HG02885 (cell line): ENCODE results near the gene RNF13.
A peak's percentile ranks its signal among the peaks of the same experiment; 100 is the strongest.

Experiments
- ATAC-seq: cut with Tn5 transposase; IDR thresholded peaks from one replicate; pipeline ENCODE4 v1.9.1; 2021; ENCODE audit warnings: mild to moderate bottlenecking; ENCODE audit not compliant: unreplicated experiment, poor library complexity

Gene RNF13, protein sequence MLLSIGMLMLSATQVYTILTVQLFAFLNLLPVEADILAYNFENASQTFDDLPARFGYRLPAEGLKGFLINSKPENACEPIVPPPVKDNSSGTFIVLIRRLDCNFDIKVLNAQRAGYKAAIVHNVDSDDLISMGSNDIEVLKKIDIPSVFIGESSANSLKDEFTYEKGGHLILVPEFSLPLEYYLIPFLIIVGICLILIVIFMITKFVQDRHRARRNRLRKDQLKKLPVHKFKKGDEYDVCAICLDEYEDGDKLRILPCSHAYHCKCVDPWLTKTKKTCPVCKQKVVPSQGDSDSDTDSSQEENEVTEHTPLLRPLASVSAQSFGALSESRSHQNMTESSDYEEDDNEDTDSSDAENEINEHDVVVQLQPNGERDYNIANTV

GRCh38 chr3:149812606-149813366 lies at the start of gene RNF13:
Gene RNF13, plus strand, starts transcription at chr3:149813215. Its CDS starts 32,812 bp downstream, at chr3:149846027.
- peak; percentile 92 for ATAC-seq

GRCh38 chr3:149763565-149764195 lies 49.3 kb upstream of the RNF13 start:
- ATAC-seq = no peak

DNA sequence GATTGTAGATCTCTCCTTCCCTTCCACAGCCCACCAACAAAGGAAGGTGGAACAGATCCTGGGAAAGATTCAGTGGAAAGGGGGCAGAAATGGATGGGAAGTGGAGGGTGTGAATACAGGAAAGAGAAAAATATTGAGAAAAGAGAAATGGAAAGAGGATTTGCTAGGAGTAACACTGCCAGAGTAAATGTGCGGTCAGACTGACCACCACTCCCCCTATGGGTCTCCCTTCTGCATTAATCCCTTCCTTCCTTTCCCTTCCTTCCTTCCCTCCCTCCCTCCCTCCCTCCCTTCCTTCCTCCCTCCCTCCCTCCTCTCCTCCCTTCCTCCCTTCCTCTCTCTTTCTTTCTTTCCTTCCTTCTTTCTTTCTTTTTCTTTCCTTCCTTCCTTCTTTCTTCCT lies 48.7 kb upstream of the RNF13 start:
- ATAC-seq = no peak

DNA sequence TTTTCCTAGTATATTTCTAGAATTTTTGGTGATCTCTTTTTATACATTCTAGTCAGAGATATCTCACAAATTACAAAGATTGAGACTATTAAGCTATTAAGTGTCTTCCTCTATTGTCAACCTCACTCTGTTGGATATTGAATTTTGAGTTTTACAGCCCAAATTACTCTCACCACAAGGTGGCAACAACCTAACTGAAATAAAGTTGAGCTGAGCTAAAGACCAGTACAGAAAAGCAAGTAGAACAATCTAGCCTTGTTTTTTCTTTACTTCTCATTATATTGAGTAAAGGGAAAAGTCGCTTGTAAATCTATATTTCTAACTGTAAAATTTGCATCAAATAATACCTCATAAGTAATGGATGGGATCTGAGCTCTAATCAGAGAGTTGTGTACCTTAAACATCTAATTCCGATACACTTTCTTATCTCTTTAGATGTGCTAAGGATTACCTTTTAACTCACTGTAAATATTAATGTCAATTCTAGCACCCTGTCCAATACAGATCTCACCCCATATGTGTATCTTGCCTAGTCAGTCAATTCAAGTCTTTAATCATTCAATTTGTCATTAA lies 47.2 kb upstream of the RNF13 start:
- no peak for ATAC-seq

- no peak for ATAC-seq
Observed at GRCh38 chr3:149767720-149768119, 45.3 kb upstream of the RNF13 start.

DNA sequence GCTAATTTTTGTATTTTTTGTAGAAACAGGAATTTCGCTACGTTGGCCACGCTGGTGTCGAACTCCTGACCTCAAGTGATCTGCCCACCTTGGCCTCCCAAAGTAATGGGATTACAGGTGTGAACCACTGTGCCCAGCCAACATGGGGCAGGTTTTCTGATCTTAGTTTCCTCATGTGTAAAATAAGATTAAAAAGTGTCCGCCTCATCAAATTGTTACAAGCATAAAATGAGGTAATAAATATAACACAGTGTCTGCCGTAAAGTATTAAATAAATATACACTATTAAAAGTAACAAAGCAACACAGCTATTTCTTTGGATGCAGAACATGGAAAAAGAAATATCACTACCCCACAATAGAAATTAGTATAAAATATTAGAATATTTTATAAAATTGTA lies 44.3 kb upstream of the RNF13 start:
- no peak for ATAC-seq

DNA sequence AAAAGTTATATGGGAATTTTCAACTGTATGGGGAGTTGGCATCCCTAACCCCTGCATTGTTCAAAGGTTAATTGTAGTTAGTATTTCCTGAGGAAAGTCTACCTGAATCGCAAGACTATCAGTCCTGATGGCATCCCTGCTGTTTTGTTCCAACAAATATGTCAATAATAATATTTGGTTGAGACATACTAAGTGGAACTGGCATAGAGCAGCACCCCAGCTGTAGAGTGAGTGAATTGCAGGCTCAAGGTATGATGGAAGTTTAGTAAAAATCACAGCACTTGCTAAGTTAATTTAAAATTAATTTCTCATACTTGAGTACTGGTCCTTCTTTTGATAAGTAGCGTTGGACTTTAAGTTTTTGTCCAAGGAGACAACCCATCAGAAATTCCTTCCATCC lies 42.8 kb upstream of the RNF13 start:
- no peak for ATAC-seq

- ATAC-seq = no peak
Observed at GRCh38 chr3:149771652-149772271, 41.3 kb upstream of the RNF13 start.

GRCh38 chr3:149772861-149773260 lies 40.2 kb upstream of the RNF13 start:
- ATAC-seq = no peak

- ATAC-seq = no peak
Observed at GRCh38 chr3:149776170-149776569, 36.8 kb upstream of the RNF13 start.

- no peak for ATAC-seq
Observed at GRCh38 chr3:149777414-149778214, 35.4 kb upstream of the RNF13 start.

- peak; percentile 44 for ATAC-seq
Observed at GRCh38 chr3:149781211-149781610, 31.8 kb upstream of the RNF13 start.

GRCh38 chr3:149781741-149782140 lies 31.3 kb upstream of the RNF13 start:
- no peak for ATAC-seq

DNA sequence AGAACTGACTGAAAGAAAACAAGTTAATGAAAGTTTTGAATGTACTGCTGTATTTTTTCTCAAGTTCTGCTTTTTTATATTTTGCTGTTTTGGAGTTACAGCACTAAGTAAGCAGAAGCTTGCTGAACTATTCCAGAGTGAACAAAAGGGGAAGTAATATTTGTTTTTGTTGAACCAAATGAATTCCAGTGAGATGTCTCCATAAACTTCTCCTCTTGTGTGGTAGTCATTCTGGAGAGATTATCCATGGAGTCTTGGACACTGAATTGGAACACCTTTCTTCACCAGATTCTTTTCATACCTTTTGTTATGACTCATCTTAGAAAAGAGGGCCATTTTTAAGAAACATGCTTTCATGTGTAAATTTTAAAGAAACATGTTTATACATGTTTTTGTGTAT lies 29.4 kb upstream of the RNF13 start:
- no peak for ATAC-seq

GRCh38 chr3:149784064-149784704 lies 28.8 kb upstream of the RNF13 start:
- no peak for ATAC-seq

DNA sequence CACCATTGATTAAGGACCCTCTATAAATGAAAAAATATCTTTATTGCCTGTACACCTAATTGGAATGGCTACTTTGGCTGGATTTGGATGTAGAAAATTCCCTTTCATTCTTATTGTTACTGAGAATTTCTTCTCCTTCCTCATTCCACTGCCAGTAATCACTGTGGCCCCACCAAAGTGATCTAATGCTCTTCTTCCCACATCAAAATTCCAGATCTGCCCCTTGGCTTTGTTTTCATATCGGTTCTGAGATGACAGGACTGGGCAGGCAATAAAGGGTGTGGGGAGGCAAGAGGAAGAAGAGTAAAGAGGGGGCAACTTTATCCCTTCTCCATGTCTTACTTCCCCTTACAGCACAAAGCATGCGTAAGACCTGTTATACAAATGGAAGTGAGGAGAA lies 22.7 kb upstream of the RNF13 start:
- ATAC-seq = no peak

DNA sequence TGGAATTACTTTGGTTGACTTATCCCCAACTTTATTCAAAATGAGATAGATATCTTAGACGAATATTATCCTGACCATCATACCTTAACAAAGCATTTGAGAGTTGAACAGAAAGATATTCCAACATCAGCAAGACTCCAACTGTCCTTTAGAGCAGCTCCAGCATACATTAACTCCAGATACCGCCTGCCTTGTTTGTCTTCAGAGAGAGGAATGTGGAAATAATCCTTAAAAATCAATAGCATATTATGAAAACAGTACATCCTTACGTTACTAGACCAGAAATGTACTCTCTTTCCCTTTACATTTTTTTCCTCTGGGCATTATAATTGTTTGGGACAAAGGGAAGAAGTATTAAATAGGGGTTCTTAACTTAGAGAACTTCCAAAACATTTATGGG lies 22.3 kb upstream of the RNF13 start:
- ATAC-seq = no peak

DNA sequence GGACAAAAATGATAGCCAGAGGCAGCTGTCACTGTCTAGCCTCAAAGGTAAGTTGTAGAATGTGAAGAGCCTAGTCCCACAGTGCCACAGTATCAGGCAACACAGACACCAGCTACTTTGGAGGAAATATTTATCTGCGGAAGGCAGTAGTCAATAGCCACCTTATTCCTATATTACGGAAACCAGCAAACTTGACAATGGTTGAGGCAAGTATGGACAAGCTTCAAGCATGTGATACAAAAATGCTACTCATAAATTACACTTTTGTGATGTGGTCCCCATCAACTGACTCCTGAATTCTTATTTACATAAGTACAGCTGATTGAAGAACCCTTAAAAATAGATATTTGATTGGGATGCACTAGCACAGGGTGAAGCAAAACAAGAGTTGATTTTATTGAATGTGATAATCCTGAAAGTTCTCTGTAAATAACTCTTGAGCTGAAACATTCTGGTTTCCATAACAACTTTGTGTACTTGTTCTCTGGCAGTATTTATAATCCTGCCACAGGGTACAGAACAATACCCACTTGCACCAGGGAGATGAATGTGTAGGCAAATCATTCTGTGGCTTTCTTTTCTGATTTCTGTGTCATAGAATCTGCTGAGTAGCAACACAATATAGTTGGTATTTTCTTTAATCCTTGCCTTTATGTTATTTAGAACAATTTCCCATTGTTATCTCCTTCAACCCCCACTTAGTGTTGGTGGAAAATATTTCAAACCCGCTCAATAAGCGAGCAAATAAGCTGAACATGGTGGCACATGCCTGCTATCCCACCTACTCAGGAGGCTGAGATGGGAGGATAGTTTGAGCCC lies 20.4 kb upstream of the RNF13 start, which contains the start of gene ANKUB1:
ANKUB1 (minus strand) TSS at position 103 of the 819 bp plus-strand sequence. CDS start 188 bp downstream, outside the sequence.
- ATAC-seq = no peak
